ENCODE measurements around the gene PIGQ.
A peak's percentile ranks its signal among the peaks of the same experiment; 100 is the strongest.

The PIGQ gene

DNA sequence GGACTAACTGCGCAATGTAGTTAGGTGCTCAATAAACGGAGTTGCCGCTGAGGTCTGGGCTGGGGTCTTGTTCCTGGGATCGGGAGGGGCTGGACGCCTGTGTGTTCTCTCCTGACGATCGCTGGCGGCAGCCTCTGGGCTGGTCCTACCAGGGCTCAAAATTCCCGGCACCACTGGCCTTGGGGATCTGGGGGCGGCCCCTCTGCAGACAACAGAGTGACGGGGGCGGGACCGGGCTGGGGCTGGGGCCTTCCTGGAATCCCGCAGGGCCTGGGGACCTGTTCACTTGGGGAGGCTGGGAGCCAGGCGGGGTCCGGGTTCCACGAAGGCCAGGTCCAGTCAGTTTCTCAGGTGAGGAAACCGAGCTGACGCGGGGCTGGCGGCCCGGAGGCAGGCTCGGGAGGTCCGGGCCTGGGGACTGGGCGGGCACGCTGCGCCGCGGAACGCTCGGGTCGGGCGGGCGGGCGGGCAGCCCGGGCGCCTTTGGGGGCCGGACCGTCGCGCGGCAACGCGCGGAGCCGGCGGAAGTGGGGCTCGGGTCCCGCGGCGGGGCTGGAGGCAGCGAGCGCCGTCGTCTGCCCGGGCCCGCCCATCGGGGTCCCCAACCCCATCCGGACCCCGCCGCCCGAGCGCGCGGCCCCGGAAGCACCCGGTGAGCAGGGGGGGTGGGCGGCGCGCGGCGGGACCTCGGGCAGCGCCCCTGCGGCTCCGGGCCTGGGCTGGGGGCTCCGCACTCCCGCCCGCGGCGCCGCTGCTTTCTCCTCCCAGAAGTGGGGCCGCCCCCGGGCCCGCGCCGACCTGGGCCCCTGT is at the start of gene PIGQ:
Gene PIGQ, plus strand, starts transcription at position 524 of the 810 bp plus-strand sequence. CDS start 4,107 bp downstream, outside the sequence.
- peak; percentile 46 for DNase-seq

DNA sequence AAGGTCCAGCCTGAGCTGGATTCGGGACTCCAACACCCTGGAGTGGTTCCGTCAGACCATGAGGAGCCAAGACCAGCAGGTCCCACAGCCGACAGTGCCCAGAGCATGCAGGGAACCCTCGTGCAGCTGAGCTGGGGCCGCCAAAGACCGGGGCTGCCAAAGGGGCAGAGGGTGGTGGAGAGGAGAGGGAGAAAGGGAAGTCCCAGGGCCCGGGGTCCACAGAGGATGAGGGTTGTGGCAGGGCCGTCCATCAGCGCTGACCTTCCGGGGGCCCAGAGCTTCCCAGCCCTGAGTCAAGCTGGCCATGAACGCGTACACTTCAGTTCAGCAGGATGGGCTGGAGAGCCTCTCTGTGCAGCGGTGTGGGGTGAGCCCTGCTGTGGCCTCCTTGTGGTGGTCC is 48.9 kb upstream of the PIGQ start:
- DNase-seq: no peak

GRCh38 chr16:521381-522210 is 48.2 kb upstream of the PIGQ start:
- no peak for DNase-seq

GRCh38 chr16:522320-523096 is 47.3 kb upstream of the PIGQ start:
- no peak for DNase-seq

GRCh38 chr16:523097-523741 is 46.5 kb upstream of the PIGQ start:
- no peak for DNase-seq

GRCh38 chr16:524274-525040 is 45.3 kb upstream of the PIGQ start:
- DNase-seq: no peak

DNA sequence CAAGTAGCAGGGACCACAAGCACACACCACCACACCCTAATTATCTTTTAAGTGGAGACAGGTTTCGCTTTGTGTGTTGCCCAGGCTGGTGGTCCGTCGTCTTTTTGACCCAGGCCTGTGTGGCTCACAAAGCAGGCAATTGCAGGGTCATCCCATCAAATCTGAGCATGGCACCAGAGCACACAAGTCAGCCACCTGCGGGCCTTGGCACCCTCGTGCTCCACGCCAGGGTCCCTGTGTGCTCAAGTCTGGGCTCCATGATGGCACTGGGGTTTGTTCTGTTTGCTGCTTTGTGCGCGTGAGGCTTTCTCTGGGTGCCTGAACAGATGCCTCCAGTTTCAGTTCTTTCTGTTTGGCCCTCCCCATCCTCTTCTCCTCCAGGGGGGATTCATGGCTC is 44.6 kb upstream of the PIGQ start:
- DNase-seq: no peak

DNA sequence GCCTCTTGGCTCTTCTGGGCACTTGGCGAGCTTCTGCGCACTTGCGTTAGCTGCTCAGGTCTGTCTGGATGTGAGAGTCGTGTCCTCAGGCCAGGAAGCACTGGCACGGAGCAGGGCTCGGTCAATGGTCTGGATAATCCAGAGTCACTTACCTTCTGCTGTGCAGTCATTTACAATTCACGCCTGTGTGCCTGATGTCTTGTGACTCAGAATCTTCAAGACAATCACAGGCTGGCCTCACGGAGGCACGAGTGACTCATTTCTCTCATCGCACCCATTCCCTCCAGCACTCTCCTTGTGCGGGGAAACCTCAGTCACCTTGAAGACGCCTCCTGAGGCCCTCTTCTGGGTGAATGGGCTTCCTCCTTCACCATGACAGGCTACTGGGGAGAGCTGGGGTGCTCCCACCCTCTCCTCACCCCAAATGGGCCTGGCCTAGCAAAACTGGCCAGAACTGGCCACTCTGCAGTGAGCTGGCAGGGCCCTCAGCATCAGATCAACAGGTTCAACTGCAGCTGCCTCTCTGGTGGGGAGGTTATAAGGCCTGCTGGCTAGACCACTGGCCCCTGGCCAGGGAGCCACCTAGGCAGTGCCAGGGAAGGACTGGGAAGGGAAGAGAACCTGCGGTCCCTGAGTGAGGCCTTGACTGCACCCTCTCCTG is 44.1 kb upstream of the PIGQ start:
- DNase-seq: peak; percentile 74

DNA sequence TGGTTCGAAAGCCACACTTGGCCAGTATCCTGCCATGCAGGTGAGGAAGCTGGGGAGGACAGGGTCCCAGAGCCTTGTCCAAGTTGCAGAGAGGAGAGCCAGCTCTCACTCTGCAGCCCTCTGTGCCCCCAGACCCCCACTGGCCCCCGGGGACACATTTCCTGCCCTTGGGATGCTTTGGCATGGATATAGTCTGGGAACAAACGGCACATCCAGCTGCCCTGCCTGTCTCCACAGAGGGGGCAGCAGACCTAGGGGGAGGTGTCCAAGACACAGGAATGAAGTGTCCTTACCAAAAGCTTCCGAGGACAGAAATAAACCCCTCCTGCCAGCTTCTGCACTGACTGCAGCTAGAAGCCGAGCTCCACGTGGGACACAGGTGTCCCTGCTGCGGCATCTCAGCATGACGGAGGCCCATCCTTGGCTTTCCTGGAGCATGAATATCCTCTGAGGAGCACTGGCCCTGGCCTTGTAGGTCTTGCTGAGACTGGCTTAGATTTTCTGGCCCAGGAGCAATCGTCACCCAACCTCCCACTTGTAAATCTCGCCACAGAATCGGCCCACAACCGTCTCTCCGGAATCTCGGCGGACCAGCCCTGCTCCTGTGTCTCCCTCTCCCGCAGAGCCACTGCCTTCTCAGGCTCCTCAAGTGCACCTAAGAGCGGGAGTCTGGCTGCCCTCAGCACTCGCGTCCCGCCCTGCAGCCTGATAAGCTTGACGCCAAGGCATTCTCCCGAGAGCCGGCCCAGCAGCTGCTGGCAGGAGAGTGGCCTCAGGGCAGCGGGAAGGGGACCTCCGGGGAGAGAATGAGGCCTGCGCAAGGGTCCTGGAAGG is 43.4 kb upstream of the PIGQ start:
- no peak for DNase-seq

DNA sequence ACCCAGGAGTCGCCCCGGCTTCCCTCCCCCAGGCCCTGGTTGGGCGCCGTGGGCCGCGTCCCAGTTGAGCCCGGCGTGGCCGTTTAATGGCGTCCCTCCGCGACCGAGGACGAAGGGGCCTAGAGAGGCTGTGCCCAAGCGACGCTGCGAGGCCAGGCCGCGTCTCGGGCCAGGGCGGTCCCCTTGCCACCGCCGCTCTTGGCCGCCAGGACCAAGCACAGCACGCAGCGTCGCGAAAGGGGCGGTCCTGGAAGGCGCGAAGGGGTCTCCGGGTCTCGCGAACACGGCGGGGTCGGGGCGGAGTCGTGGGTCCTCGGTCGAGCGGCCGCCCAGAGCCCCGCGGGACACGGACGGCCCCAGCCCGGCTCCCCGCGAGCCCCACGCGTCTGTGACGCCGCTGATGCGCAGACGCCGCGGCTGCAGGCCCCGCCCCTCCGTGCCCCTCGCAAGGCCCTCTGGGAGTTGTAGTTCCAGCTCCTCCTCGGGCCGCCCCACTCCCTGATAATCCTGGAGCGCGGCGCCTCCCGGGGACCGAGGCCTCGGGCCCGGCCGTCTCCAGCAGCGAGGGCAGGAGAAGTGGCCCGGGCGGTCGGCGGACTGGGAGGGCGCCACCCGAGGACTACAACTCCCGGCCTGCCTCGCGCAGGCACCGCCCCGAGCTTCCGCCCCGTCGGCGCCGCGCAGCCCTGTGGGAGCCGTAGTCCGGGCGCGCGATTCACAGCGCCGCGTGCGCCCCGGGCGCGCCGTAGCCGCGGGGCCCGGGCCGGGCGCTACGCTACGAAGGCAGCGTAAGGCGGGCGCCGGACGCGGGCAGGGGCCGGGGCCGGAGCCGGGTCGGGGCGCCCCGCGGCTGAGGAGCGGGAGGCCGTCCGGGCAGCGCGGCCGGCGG is 42.5 kb upstream of the PIGQ start, which contains the start of gene CAPN15:
Gene CAPN15, plus strand, starts transcription at position 698 of the 889 bp plus-strand sequence. CDS start 19,127 bp downstream, outside the sequence.
- peak; percentile 73 for DNase-seq

DNA sequence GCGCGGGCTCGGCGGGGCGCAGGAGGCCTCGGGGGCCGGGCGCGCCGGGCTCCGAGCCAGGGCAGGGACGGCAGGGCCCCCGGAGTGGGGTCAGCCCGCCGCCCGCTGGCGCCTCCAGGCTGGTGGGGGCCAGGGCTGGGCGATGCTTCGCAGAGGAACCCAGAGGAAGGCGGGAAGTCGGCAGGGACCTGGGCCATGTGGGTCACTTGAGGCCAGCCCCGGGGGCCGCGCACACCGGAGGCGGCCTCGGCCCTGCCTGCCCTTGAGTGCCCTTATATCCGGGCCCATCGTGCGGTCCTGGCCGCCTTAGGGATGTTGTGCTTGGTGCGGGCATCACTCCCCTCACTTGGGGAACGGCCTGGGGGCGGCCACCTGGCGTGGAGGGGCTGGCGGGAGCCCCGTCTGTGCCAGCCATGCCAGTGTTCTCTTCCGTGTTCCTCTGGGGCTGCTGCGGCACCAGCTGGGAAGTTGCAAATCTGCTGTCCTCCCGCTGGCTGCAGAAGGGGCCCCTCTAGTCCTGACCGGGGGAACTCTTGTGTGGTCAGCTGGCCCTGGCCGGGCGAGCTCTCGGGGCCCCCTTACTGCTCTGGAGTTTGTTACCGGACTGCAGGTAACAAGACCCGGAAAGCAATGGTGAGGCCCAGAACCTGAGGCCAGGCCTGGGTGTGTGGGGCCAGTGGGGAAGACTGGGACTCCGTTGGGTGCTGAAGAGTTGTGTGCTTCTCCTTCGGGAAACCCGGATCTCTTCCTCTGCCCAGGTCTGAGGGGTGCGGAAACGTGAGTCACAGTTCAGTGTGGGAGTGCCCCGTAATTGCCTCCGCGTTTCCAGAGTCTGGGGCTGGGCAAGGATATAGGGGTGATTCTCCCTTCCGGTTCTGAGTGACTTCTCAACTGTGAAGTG is 41.4 kb upstream of the PIGQ start:
- DNase-seq: peak; percentile 36

DNA sequence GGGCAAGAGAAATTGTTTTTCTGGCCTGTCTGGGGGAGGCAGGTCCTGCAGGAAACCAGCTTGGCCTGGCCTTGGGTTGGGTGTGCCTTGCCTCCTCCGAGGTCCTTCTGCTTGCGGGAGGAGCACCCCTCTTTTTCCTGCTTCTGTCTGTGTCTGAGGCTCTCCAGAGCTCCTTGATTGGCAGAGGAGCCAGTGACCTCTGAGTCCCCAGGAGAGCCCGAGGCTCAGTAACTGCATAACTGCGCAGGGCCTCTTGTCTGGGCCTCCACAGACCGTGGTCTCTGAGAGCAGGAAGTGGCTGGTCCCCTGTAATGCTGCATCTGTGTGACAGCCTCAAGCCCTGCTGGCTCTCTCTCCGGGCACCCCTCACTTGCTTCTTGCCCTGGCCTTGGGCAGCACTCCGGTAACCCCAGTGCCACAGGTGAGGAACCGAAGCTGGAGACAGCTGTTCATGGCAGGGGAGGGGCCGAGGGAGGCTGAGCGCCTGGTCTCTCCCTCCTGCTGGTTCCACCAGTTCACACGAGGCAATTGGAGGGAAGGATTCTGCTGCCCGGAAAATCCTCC is 40.7 kb upstream of the PIGQ start:
- DNase-seq: peak; percentile 27

- no peak for DNase-seq
These were observed 39.5 kb upstream of the PIGQ start for GRCh38 chr16:530111-530817.

DNA sequence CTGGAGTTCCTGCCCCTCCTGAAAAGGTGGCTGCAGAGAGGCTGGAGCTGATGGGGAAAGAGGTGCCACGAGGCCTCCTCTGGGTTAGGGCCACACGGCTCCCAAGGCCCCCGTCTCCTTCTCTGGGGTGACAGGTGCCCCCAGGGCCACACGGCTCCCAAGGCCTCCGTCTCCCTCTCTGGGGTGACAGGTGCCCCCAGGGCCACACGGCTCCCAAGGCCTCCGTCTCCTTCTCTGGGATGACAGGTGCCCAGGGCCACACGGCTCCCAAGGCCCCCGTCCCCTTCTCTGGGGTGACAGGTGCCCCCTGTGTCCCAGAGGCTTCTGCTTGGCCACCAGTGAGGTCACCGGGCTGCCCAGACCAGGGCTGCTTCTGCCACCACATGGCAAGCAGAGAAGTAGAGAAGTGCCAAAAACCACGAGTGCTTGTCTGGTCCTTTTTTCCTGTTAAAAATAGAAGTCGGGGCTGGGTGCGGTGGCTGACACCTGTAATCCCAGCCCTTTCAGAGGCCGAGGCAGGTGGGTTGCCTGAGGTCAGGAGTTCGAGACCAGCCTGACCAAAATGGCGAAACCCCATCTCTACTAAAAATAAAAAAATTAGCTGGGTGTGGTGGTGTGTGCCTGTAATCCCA is 38.2 kb upstream of the PIGQ start:
- no peak for DNase-seq

GRCh38 chr16:533391-534123 is 36.2 kb upstream of the PIGQ start:
- no peak for DNase-seq

GRCh38 chr16:534135-534534 is 35.6 kb upstream of the PIGQ start:
- DNase-seq: no peak

All from CD4-positive, alpha-beta T cell treated with Interleukin-4 for 4 hours (primary cell).